SHP77 (cell line): ENCODE results near the gene FNBP1.

Source experiments
- DNase-seq, 2 experiments: peaks; one replicate each; lab custom pipeline; 2025; lab: John Stamatoyannopoulos, UW

The FNBP1 gene

DNA sequence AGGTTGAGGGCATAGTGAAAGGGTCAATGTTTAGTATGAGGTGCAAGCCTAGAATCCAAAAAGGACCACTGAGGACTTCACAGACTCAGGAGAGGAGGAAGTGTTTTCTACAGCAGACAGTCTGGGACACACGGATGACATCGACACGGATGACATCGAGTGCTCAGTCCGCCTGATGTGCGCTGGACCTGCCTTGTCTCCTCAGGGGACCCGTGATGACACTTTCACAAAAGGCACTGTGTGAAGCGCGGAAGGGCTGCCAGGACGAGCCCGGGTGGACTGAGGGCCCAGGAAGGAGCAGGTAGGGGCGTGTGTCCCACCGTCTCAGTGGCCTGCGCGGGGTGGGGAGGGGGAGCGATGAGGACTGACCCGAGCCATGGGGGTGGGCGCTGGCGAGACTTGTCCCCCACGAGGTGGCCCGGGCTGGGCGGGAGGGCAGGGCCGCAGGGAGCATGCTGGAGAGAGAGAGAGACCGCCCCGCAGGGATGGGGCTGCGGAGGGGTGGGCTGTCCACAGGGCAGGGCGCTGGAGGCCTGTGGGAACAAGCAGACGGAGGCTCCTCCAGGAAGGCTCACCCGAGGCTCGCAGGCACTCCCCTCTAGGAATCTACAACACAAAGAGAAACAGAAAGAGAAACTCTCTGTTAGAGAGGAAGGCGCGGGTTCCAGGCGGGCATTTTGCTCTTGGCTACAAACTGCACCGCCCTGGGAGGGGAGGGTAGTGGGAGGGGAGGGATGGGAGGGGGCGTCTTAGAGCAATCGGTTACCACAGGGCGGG lies 152.9 kb downstream of the FNBP1 start:
- no peak for DNase-seq

DNA sequence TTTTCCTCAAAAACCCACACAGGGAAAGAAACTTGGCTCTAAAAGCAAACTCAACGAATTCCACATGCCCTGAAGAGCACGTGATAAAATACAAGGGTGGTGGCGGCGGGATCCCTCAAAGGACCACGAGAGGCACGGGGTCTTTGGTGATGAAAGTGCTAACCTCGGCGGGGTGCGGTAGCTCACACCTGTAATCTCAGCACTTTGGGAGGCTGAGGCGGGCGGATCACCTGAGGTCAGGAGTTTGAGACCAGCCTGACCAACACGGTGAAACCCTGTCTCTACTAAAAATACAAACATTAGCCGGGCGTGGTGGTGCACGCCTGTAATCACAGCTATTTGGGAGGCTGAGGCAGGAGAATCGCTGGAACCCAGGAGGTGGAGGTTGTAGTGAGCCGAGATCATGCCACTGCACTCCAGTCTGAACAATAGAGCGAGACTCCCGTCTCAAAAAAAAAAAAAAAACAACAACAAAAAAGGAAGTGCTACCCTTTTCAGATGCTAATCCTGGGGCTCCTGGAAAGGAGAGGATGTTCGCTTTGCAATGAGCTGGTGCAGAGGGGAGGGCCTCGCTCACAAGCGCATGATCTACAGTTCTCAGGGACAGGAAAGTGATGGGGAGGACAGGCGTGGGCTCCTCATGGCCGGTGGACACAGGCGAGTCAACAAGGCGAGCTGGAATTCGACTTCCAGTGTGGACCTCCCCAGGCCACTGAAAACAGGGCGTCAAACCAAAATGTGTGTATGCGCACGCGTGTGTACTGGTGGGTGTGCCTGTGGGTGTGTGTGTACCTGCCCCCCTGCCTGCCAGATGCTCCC lies 153.7 kb downstream of the FNBP1 start:
- DNase-seq = no peak

DNA sequence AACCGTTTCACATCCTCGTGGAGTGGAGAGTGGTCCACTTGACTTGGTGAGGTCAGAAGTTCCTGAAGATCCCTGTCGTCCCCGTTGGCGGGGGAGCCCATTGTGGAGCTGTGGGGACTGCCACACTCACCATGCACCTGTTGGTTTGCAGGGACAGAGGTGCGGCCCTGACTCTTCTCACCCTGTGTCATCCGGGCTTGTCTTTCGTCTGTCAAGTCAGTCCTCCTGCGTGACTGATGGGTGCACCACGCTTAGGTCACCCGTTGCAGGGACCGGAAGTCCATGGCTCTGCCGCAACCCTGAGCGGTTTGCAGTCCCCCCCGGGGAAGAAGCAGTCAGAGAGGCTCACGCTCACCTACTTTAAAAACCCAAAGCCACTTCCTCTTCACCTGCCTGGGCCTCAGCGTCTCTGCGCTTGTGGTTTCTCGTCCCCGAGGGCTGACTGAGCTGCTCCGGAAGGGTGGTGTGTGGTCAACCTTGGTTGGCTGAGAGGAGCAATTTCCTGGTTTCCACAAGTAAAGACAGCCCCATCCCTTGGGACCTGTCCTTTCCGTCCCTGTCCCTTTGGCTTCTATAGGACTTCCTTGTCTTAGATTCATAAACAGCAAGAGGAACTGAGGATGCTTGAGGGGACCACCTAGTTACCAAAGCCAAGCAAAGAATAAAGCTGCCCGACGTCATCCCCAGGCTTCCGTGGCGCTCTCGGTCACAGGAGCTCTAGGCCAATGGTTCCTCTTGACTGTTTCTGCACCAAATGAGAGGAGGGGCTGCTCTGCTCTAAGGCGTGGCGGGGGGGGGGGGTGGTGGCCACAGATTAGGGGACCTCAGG lies 154.5 kb downstream of the FNBP1 start:
- DNase-seq = no peak

- DNase-seq = no peak
Observed at GRCh38 chr9:129887334-129888292, 155.4 kb downstream of the FNBP1 start.

DNA sequence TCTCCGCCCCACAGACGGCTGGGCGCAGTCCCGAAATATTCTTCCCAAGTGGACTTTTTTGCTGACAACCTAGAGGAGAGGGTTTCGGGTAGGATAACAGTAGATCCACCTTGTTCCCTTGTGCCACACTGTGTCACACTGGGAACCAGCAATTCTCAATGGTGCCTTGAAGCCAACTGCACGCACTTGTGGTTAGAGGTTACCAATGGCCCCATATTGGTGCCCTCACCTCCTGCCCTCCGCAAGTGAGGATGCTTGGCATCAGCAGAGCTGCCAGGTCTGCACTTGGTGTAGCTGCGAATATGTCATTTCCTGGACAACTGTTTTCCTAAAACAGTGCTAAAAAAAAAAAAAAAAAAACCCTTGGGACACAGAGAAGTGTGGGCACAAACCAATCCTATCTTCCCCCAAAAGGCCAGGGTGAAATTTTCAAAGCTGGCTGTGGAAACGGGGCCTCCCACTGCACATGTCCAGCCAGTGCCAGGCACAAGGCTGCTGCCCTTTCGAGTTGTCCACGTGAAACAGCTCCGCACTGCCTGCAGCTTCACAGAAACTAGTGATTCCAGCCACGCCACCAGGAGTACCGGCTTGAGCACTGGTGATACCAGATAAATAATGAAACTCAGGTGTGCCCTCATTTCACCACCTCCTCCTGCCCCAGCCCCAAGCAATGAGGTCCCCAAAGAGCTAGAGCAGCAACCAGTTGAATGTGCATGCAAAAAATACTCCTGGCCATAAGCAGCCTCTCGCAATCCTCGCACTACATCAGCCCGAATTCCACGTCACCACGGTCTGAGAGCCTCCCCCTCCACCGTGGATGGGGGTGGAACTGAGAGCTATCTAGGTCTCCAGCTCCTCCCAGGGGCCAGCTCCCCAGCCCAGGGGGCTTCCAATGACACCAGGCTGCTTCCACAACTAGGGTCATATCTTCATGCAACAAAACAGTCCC lies 156.5 kb downstream of the FNBP1 start:
- no peak for DNase-seq

DNA sequence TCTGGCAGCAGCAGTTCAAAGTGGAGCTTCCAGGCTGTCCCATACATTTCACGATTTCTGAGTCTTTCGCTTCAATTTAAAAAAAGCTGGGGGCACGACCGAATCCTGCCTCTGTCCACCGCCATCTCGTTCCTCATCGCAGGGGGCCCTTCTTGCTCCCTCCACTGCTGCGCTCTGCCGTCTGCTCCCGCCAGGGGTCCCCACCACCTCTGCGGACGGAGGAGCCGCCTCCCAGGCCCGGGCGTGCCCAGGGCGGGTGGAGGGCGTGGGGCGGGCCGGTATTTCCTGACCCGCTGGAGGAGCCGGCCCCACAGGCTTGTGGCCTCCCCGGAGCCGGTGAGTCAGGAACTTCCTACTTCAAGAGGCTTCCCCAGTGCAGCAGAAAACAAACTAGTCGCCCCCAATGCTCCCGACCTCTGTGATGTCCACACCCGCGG lies 157.3 kb downstream of the FNBP1 start:
- DNase-seq = peak; percentile 72 to 80

DNA sequence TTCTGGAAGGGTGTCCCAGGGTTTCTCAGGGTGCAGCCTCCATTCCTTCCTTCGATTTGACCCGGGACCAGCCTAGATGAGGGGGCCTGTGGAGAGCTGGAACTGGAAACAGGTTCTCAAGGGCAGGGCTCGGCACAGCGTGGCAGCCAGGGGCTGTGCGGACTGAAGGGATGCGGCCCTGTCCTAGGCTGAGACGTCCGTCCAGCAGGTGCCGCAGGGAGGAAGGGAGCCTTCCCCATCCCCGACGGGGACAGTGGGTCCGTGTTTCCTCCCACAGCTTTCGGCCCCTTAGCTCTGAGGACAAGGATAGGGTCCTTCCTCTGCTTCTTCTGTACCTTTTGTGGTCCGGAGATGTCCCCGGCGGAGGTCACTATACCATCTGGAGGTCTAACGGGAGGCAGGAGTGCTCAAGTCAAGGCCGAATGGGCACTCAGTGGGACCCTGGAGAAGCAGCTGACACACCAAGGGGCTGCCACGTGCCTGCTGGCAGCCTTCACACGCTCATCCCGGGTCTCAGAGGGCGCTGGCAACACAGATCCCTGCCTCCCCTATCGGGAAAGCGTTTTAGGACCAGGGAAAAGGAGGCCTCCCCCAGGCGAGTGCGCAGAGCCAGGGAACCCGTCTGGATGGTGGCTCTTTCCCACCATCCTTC lies 157.8 kb downstream of the FNBP1 start:
- DNase-seq = peak in 1 of 2 experiments; percentile 63

GRCh38 chr9:129884220-129885017 lies 158.6 kb downstream of the FNBP1 start:
- peak; percentile 84 to 94 for DNase-seq

GRCh38 chr9:129881547-129882324 lies 161.3 kb downstream of the FNBP1 start:
- no peak for DNase-seq

- no peak for DNase-seq
Observed at GRCh38 chr9:129880654-129881546, 162.1 kb downstream of the FNBP1 start.

GRCh38 chr9:129879991-129880653 lies 162.9 kb downstream of the FNBP1 start:
- DNase-seq = no peak

DNA sequence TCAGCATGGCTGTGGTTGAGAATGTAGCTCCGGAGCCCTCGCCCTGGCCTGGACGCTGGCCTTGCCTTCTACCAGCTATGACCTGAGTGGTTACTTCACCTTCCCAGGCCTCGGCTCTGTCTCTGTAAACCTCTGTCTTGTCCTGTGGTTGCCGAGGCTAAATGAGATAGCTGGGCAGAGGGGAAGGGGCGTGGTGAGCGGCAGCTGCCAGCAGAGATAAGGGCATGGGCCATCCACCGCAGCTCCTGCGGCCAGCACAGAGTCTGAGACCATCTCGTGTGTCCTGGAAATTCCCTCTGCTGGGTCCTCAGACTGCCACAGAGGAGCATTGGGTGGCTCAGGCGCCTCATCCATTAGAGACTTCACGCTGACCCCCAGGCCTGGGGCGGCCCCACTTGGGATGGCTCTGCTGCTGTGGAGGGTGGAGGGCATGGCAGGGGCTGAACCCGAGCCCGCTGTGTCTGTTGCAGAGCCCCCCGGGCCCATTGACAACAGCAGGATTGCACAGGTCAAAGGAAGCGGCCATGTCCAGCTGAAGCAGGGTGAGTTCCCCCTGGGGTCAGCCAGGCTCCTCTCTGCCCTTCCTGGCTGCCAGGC lies 163.8 kb downstream of the FNBP1 start:
- no peak for DNase-seq

GRCh38 chr9:129878291-129878690 lies 164.7 kb downstream of the FNBP1 start:
- no peak for DNase-seq

GRCh38 chr9:129876815-129877214 lies 166.2 kb downstream of the FNBP1 start:
- DNase-seq = no peak

DNA sequence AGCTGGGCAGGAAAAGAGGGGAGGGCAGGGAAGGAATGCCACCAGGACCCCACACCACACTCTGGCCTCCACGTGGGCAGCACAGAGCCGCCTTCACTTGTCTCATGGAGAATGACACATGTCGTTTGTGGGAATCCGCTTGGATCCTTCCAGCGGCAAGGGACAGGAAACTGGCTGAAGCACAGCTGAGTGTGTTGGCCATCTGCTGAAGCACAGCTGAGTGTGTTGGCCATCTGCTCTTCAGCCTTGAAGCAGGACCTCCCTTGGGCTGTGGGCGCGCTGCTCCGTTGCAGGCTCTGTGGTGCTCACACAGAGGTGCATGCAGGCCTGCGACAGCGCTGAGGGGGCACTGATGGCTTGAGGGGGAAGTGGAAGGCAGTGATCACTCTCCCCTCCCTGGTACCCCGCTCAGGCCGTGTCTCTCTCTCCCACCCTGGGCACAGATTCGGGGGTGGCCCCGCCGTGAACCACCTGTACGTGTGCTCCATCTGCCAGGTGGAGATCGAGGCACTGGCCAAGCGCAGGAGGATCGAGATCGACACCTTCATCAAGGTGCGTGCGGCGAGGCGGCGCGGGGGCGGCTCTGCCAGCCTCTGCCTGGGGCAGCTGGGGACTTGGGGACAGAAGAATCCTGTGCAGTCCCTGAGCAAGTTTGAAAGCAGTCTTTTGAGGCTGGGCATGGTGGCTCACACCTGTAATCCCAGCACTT lies 167.1 kb downstream of the FNBP1 start:
- DNase-seq = peak; percentile 22 to 42
